NCI-H1417 treated with DMSO at 0.1 percent for 48 hours (cell line): ENCODE measurements around the gene PRKN.

Source experiments
- DNase-seq: peaks from one replicate; lab custom pipeline; 2025; lab: John Stamatoyannopoulos, UW

PRKN gene

GRCh38 chr6:162119341-162119740 lies 608.2 kb downstream of the PRKN start:
- no peak for DNase-seq

GRCh38 chr6:162118706-162119105 lies 608.9 kb downstream of the PRKN start:
- no peak for DNase-seq

- no peak for DNase-seq
These were observed 610.6 kb downstream of the PRKN start for GRCh38 chr6:162116902-162117525.

- no peak for DNase-seq
These were observed 618.0 kb downstream of the PRKN start for GRCh38 chr6:162109480-162110050.

GRCh38 chr6:162108041-162108440 lies 619.5 kb downstream of the PRKN start:
- DNase-seq = no peak

GRCh38 chr6:162100096-162100495 lies 627.5 kb downstream of the PRKN start:
- DNase-seq = no peak

- DNase-seq = no peak
These were observed 627.9 kb downstream of the PRKN start for GRCh38 chr6:162099685-162100084.

- no peak for DNase-seq
These were observed 634.6 kb downstream of the PRKN start for GRCh38 chr6:162092816-162093502.

GRCh38 chr6:162090734-162091133 lies 636.8 kb downstream of the PRKN start:
- no peak for DNase-seq

GRCh38 chr6:162088091-162088490 lies 639.5 kb downstream of the PRKN start:
- no peak for DNase-seq

- no peak for DNase-seq
These were observed 642.0 kb downstream of the PRKN start for GRCh38 chr6:162085561-162085960.

GRCh38 chr6:162082520-162082919 lies 645.0 kb downstream of the PRKN start:
- no peak for DNase-seq

- DNase-seq = no peak
These were observed 648.9 kb downstream of the PRKN start for GRCh38 chr6:162078667-162079066.

GRCh38 chr6:162078126-162078525 lies 649.4 kb downstream of the PRKN start:
- no peak for DNase-seq

- no peak for DNase-seq
These were observed 650.8 kb downstream of the PRKN start for GRCh38 chr6:162076816-162077215.

GRCh38 chr6:162074641-162075275 lies 652.8 kb downstream of the PRKN start:
- DNase-seq = no peak

- no peak for DNase-seq
These were observed 656.9 kb downstream of the PRKN start for GRCh38 chr6:162070639-162071038.

- no peak for DNase-seq
These were observed 657.6 kb downstream of the PRKN start for GRCh38 chr6:162069995-162070394.

GRCh38 chr6:162068340-162068739 lies 659.2 kb downstream of the PRKN start:
- DNase-seq = no peak

GRCh38 chr6:162063666-162064065 lies 663.9 kb downstream of the PRKN start:
- DNase-seq = no peak

GRCh38 chr6:162058281-162058875 lies 669.2 kb downstream of the PRKN start:
- no peak for DNase-seq

- no peak for DNase-seq
These were observed 670.8 kb downstream of the PRKN start for GRCh38 chr6:162056745-162057144.

GRCh38 chr6:162056061-162056460 lies 671.5 kb downstream of the PRKN start:
- DNase-seq = no peak
